HG02870 (cell line): ENCODE data around the gene LDHD.
"Not testable (repeated sequence)": the region's sequence is repeated elsewhere in the genome, so short reads cannot be mapped to it uniquely, and the experiment has no call there.

Experiments
- ATAC-seq: cut with Tn5 transposase; IDR thresholded peaks from one replicate; pipeline ENCODE4 v1.9.1; 2021; ENCODE audit warnings: mild to moderate bottlenecking, moderate library complexity; ENCODE audit not compliant: unreplicated experiment

Gene LDHD

GRCh38 chr16:75116081-75116910 is at the start of gene LDHD:
Gene LDHD (minus strand): TSS chr16:75116780. CDS start chr16:75116720, 60 bp downstream.
- ATAC-seq, result no peak

GRCh38 chr16:75160386-75160785 is 43.8 kb upstream of the LDHD start:
- ATAC-seq, result no peak

DNA sequence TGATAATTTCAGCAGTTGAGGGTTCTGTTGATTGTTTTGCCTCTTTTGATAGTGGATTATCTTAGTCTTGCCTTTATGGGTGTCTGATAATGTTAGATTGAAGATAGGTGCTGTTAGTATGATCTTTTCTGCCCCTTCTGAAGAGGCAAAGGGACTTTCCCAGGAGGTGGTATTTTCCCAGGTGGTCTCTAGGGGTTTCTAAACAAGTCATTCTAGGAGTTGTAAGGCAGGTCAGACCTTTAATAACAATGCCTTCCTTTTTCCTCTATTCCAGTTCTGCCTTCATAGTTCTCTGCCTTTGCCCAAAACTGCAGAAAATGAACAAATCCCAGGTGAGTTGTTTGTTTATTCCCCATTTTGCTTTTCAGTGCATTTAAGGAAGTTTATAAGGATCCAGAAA is 36.1 kb upstream of the LDHD start:
- no peak for ATAC-seq

- no peak for ATAC-seq
Observed at GRCh38 chr16:75151798-75152197, 35.2 kb upstream of the LDHD start.

GRCh38 chr16:75148311-75149195 is 32.0 kb upstream of the LDHD start, which contains the start of gene ZFP1:
Gene ZFP1 (plus strand): TSS chr16:75148524. CDS start chr16:75152952, 4,428 bp downstream.
- peak; percentile 74 for ATAC-seq

GRCh38 chr16:75147968-75148310 is 31.4 kb upstream of the LDHD start:
- ATAC-seq, result no peak

DNA sequence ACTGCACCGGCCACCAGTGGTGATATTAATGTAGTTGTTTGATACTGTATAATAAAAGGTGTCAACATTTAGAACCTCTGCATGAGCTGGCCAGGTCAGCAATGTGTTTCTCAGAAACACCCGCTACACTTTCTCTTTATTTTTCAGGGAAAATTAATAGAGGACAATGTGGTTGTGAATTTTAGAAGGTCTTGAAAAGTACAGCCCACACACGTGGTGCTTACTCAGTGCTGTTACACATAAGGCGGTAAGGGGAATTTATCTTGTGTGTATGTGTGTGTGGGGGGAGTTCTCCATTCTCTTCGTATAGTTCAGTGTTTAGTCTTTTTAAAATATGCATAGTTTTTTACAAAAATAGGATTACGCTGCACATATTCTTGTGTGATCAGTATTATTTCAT is 27.4 kb upstream of the LDHD start:
- no peak for ATAC-seq

DNA sequence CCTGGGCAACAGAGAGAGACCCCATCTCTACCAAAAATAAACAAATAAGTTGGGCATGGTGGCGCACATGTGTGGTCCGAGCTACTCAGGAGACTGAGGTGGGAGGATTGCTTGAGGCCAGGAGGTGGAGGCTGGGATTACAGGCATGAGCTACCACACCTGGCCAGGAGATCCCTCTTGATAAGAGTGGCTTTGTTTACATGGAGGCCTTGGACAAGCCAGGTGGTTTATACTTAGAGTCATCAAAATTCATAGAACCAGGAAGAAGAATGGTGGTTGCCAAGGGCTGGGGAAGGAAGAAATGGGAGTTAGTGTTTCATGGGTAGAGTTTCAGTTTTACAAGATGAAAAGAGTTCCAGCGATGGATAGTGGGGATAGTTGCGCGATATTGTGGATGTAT is 22.9 kb upstream of the LDHD start:
- ATAC-seq, result no peak

GRCh38 chr16:75138636-75139035 is 22.1 kb upstream of the LDHD start:
- no peak for ATAC-seq

GRCh38 chr16:75138233-75138632 is 21.7 kb upstream of the LDHD start:
- ATAC-seq, result no peak

DNA sequence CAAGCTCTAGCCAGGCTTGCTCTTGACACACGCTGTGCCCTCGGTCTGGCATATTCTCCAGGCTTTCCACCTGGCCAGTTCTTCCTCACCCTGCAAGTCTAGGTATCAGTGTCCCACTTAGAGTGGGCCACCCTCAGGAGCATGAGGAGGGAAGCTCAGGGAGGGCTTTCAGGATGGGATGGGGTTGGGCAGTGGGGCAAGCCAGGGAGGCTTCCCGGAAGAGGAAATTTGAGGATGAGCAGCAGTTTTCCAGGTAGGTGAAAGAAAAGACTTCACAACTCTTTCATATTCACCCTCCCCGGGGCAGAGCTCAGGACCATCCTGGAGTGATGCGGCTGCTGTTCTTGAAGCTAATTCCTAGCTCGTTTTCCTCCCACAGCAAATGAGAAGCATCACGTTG is 14.5 kb upstream of the LDHD start:
- no peak for ATAC-seq

DNA sequence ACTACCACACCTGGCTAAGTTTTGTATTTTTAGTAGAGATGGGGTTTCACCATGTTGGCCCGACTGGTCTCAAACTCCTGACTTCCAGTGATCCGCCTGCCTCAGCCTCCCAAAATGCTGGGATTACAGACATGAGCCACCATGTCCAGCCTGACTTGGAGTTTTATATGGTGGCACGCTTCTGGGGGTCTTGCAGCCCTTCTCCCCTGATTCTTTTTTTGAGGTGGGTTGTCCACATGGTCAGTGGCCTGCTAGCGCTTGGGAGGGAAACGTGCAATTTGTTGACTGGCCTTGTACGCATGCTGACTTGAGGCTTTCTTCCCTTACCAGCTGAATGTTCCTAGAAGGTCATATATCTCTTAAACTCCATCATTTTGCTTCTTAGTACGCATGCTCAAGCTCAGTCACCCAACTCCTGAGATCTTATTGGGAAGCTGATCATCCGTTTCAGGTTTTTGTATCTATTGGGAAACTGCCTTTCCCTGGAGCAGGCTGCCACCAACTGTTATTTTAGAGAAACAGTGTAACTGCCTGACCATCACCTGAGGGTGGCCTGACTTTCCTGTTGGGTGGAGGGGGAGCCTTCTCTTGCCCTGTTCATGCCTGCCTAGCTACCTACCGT is 13.7 kb upstream of the LDHD start:
- ATAC-seq, result no peak

- ATAC-seq, result not testable (repeated sequence)
Observed at GRCh38 chr16:75129421-75130149, 13.0 kb upstream of the LDHD start.

DNA sequence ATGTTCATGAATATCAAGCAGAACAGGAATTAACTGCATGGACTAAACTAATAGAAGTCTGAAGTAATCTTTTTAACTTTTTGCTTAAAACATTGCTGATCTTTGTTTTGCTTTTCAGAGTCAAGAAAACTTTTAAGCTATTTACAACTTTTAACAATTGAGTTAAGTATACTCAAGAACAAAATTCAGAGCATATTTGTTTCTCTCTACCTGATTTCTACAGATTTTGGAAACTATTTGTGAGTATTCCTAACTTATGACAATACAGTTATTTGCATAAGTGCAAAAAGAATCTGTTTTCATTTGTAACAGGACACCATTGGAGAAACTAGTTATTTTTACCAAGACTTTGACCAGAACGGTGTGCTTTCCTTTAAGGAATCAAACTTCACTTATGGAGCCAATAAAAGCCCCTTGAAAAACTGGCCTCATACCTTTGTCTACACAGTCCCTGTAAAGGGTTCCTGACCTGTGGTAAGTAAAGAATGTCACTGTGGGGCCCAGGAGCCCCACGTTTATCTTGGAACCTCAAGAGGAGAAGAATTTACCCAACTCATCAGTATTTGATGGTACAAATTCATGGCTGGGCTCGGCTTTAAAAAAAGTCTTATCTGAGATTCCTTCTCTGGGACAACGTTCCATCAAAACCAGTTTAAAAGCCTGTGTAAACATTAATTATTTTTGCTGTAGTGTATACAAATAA is 11.3 kb upstream of the LDHD start:
- ATAC-seq, result no peak

GRCh38 chr16:75122609-75123008 is 6.0 kb upstream of the LDHD start:
- no peak for ATAC-seq

DNA sequence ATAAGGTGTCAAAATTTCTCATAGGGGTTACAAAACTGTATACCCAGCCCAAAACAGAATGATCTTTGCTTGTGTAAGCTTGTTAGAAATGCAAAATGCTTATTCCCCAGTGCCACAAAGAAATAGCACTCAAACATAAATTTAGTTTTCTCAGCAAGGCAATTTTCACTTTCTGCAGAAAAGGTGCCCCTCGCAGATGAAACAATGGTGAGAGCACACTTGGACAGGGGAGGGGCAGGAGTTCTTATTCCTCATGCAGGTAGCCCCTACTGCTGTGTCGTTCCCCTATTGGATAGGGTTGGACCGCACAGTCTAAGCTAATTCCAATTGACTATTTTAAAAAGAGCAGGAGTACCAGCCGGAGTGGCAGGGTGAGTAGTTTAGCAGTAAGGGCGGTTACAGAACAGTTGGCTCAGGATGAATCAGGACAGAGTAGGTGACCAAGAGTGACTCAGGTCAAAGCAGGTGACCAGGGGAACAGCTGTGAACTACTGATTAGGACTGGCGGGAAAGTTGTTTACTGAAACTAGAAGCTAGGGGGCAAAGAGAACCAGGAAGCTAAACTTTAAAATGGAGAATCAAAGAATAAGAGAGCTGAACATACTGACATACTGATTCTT is 5.5 kb upstream of the LDHD start:
- no peak for ATAC-seq

- no peak for ATAC-seq
Observed at GRCh38 chr16:75120253-75120652, 3.7 kb upstream of the LDHD start.

DNA sequence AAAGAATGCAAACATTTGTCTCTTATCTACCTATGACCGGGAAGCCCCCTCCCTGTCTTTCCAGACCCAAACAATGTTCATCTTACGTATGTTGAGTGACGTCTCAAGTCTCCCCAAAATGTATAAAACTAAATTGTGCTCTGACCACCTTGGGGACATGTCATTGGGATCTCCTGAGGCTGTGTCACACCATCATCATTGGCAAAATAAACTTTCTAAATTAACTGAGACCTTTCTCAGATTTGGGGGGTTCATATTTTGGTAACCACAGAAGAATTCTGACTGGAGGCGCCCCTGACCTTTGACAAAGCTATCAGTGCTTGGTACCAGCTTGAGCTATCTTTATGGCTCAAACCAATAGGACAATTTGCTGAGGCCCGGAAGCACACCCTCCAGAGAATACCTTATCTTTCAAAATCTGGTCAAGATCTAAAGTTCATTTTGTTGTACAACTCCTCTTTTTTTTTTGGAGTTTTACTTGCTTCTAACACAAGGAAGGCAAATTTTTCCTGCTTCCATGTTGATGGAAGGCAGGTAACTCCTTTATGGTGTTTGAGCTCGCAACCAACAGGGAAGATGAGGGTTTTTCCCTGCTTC is 2.5 kb upstream of the LDHD start:
- no peak for ATAC-seq

DNA sequence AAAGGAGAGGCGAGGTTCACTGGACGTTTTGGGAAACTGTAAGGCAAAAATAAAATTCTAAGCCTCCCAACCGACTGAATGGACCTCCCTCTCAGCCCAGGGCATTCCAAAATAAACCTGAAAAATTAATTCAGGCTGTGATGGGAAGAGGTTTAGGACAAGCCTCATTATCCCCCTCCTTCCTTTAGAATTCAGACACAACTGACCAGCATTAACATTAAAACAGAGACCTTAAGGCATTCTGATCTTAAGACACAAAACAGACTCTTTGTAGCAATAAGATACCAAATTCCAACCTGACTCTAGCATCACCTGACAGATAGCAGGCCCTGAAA is 298 bp upstream of the LDHD start:
- ATAC-seq, result no peak
